Activated naive CD8-positive, alpha-beta T cell (primary cell): ENCODE measurements around the gene C3orf22.

Experiments
- H3K27ac Mint-ChIP-seq: one replicate; pipeline ENCODE4 v1.8.0; 2021; ENCODE audit warnings: mixed read lengths
- H3K27me3 Mint-ChIP-seq: one replicate; pipeline ENCODE4 v1.8.0; 2021; ENCODE audit warnings: mixed read lengths
- H3K36me3 Mint-ChIP-seq: one replicate; pipeline ENCODE4 v1.8.0; 2021; ENCODE audit warnings: mixed read lengths
- H3K4me1 Mint-ChIP-seq: one replicate; pipeline ENCODE4 v1.8.0; 2021; ENCODE audit warnings: low read depth, mixed read lengths
- H3K4me3 Mint-ChIP-seq: one replicate; pipeline ENCODE4 v1.8.0; 2021; ENCODE audit warnings: mild to moderate bottlenecking, mixed read lengths
- H3K9me3 Mint-ChIP-seq: one replicate; pipeline ENCODE4 v1.8.0; 2021; ENCODE audit warnings: low read depth, mixed read lengths

Gene C3orf22

GRCh38 chr3:126518779-126519177, 40.0 kb downstream of the C3orf22 start:
- Mint-ChIP-seq H3K9me3 (no peaks in the 10 kb centered on the region), H3K36me3 (no peaks in the 10 kb centered on the region), H3K4me3 (no peak overlapping the region), H3K27me3 (peaks cover 7% of the 10 kb centered on the region), H3K4me1 (no peaks in the 10 kb centered on the region), H3K27ac (no peak overlapping the region)

DNA sequence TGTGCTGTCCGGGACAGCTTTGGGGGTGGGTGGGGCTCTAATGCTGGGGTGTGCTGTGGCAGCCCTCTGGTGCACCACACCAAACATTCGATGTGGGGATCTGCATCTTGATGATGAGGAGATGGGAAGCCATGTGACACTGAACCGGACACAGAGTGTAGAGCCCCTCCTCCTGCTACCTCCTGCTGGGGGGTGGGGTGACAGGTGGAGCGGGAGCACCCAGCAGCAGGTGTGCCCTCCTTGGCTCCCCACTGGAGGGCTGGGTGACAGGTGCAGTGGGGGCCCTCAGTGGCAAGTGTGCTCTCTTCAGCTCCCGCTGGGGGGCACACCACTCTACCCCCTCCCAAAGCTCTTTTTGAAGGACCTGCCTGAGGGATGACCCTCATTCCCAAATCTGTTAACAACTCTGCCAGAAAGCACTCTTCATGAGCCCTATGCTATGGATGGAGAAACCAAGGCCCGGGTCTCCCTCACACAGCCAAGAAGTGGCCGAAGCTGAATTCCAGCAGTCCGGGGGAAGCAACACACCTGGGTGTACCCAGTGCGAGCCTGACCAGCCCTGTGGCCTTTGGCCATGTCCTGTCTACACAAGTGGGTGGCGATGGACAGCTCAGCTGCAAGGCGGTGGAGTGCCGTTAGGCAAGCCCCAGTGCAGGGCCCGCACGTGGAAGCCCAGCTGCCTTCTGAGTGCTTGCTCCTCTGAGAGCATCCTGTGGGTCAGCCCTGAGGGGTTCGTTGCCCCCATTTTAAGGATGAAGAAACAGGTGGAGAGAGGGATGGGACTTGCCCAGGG, 40.5 kb downstream of the C3orf22 start:
- Mint-ChIP-seq H3K27ac (no peak overlapping the region), H3K9me3 (no peaks in the 10 kb centered on the region), H3K4me1 (no peaks in the 10 kb centered on the region), H3K27me3 (peaks cover 6% of the 10 kb centered on the region), H3K36me3 (no peaks in the 10 kb centered on the region), H3K4me3 (no peak overlapping the region)

DNA sequence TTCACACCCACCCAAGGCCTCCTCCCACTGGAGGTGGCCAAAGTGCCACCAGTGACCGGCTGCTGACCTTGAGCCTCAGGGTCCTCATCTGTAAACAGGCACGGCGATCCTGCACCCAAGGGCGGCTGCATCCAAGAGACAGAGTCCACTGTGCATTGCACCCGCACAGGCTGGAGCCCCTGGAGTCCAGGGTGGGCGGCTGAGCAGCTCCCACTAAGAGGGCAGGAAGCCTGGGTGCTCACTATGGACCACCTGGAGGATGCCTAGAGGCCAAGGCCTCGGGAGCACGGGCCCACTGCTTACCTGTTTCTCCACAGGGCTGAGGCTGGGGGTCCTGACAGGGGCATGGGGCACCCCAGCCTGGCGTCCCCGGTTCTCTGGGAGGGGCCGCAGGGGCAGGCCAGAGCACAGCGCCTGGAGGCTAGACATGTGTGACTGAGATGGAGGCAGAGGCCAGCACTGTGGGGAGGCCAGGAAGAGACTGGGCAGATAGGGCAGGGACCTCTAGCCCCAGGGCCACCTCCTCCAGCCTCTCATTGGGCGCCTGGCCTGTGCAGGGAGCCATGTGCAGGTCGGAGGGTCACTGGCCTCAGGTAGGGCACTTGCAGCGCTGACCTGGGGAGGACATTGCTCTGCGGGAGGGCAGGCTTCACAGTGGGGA, 41.3 kb downstream of the C3orf22 start, which contains the start of gene UROC1:
Gene UROC1, minus strand, starts transcription at position 483 of the 661 bp plus-strand sequence. Its CDS starts 54 bp downstream, at position 429.
- no peaks in the 10 kb centered on the region for H3K4me1 Mint-ChIP-seq
- H3K4me3 Mint-ChIP-seq = no peak within 1 kb of the TSS
- H3K27ac Mint-ChIP-seq = no peak within 1 kb of the TSS
- H3K9me3 Mint-ChIP-seq = no peaks in the 10 kb centered on the region
- peaks cover 5% of the 10 kb centered on the region for H3K27me3 Mint-ChIP-seq
- H3K36me3 Mint-ChIP-seq = no peaks in the 10 kb centered on the region

DNA sequence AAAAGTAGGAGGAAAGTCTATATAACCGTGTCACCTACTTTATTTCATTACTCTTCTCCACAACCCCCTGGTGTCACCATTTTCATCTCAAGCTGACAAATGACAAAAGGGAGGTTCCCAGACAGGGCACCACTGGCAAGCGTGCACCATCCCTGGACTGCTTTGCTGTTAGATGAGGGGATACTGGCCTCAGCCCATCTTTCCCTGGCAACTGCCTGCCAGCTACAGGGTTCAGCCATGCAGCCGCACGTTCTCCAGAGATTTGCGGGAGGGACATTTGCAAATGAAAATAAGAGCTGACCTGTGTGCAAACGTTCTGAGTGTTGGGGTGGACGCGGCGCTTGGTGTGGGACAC, 41.8 kb downstream of the C3orf22 start:
- H3K4me3 Mint-ChIP-seq = no peak overlapping the region
- no peaks in the 10 kb centered on the region for H3K36me3 Mint-ChIP-seq
- H3K27me3 Mint-ChIP-seq = no peaks in the 10 kb centered on the region
- H3K27ac Mint-ChIP-seq = no peak overlapping the region
- H3K4me1 Mint-ChIP-seq = no peaks in the 10 kb centered on the region
- H3K9me3 Mint-ChIP-seq = no peaks in the 10 kb centered on the region

DNA sequence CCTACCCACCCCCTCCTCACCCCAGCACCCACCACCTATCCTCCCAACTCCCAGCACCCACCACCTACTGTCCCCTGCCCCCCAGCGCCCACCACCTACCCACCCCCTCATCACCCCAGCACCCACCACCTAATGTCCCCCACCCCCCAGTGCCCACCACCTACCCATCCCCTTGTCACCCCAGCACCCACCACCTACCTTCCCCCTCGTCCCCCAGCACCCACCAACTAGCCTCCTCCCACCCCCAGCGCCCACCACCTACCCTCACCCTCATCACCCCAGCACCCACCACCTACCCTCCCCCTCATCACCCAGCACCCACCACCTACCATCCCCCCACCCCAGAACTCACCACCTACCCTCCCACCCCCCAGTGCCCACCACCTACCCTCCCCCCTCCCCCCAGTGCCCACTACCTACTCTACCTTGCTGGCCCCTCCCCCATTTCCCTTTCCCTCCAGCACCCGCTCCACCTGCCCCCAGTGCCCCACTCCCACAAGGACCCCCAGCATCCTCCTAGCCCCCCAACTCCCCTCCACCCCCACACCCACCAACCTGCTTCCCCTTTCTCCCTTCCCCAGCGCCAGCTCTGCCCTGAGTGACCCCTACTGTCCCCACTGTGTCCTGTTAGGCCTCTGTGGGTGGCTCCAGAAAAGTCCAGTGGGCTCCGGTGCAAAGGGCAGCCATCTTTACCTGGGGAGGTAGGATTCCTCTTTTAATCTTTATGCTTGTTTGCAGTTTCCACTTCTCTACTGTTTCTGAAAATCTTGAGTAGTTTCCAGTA, 42.4 kb downstream of the C3orf22 start:
- Mint-ChIP-seq H3K27me3 (no peaks in the 10 kb centered on the region), H3K4me1 (no peaks in the 10 kb centered on the region), H3K36me3 (no peaks in the 10 kb centered on the region), H3K27ac (no peak overlapping the region), H3K4me3 (no peak overlapping the region), H3K9me3 (no peaks in the 10 kb centered on the region)

- Mint-ChIP-seq H3K27ac (no peak overlapping the region), H3K27me3 (no peaks in the 10 kb centered on the region), H3K9me3 (no peaks in the 10 kb centered on the region)
Measured at GRCh38 chr3:126515066-126515706, 43.5 kb downstream of the C3orf22 start.

GRCh38 chr3:126514161-126514560, 44.6 kb downstream of the C3orf22 start:
- H3K4me3 Mint-ChIP-seq = no peak overlapping the region
- H3K27ac Mint-ChIP-seq = no peak overlapping the region
- H3K36me3 Mint-ChIP-seq = no peaks in the 10 kb centered on the region
- no peaks in the 10 kb centered on the region for H3K4me1 Mint-ChIP-seq
- H3K27me3 Mint-ChIP-seq = no peaks in the 10 kb centered on the region
- H3K9me3 Mint-ChIP-seq = no peaks in the 10 kb centered on the region

More at GRCh38 chr3:126515066-126515706, 43.5 kb downstream of the C3orf22 start:
- Mint-ChIP-seq H3K4me1 (no peaks in the 10 kb centered on the region), H3K4me3 (no peak overlapping the region), H3K36me3 (no peaks in the 10 kb centered on the region)

DNA sequence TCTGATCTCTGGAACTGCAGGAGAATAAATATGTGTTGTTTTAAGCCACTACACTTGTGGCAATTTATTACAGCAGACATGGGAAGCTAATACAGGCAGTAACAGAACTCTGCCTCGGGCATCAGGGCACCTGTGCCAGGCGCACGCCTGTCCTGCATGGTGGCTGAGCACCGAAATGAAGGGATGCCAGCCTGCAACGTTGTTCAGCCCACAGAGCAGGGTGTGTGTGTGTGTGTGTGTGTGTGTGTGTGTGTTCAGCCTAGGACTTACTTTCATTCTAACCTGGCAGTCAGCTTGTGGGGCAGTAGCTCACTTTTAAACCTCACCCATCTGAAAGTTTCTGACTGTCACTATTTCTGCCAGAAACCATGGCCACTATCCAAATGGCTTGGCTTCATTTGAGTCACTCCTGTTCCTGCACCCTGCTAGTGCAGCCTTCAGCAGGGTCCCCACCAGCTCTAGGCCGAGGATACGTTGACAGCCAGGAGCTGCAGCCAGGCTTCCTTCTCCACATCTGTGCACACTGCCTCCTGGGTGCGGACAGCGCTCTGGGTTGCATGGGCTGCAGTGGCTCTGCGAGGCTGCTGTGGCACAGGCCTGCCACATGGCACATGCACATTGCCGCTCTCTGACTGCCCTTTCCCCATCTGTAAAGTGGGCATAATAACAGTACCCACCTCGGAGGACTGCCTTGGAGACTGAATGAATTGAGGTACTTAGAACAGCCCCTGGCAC, 45.6 kb downstream of the C3orf22 start:
- no peak overlapping the region for H3K4me3 Mint-ChIP-seq
- H3K4me1 Mint-ChIP-seq = no peaks in the 10 kb centered on the region
- no peak overlapping the region for H3K27ac Mint-ChIP-seq
- H3K36me3 Mint-ChIP-seq = no peaks in the 10 kb centered on the region
- no peaks in the 10 kb centered on the region for H3K9me3 Mint-ChIP-seq
- no peaks in the 10 kb centered on the region for H3K27me3 Mint-ChIP-seq

- no peaks in the 10 kb centered on the region for H3K9me3 Mint-ChIP-seq
- H3K36me3 Mint-ChIP-seq = no peaks in the 10 kb centered on the region
- no peak overlapping the region for H3K27ac Mint-ChIP-seq
- H3K27me3 Mint-ChIP-seq = no peaks in the 10 kb centered on the region
- no peaks in the 10 kb centered on the region for H3K4me1 Mint-ChIP-seq
- no peak overlapping the region for H3K4me3 Mint-ChIP-seq
Measured at GRCh38 chr3:126512026-126512425, 46.7 kb downstream of the C3orf22 start.

DNA sequence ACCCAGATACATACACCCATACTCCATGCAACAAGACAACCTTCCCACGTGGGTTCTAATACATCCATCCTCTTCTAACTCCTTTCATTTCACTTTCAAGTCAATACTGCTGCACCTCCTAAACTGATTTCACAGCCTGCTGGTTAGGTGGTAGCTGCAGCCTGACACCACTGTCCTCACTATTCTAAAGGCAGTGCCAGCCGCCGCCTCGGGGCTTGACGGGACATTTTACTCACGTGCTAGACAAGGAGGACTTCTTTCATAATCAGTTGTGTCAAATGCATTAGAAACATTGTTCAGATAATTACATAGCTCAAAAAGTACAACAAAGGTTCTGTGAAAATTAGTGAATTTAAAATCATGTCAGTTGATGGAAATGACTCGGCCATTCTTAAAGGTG, 47.4 kb downstream of the C3orf22 start:
- Mint-ChIP-seq H3K9me3 (no peaks in the 10 kb centered on the region), H3K36me3 (no peaks in the 10 kb centered on the region), H3K4me1 (no peaks in the 10 kb centered on the region), H3K4me3 (no peak overlapping the region), H3K27me3 (no peaks in the 10 kb centered on the region), H3K27ac (no peak overlapping the region)

DNA sequence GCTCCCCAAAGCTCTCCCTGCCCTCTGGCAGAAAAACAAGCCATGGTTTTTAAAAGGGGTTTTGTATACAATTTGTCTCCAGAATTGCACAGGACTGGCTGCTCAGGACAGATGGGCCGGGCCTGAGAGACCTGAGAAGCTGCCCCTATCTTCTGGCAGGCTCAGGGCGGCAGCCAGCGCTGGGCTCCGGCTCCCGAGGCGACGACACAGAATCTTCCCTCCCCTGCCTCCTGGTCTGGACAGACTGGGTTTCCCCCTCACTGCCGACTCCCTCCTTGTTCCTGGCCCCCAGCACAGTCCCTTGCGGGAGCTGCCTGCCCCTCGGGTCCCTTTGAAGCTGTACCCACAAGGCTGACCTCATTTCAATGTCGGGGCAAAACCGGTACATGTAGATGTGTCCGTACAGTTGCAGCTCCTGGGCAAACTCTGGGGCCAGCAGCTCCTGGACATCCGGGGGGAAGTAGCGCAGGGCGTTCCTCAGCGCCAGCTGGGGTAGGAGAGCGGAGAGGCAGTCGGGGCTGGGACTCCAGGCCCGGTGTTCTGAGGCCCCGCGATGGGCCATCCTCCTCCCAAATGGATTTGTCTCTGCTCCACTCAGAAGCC, 48.3 kb downstream of the C3orf22 start:
- Mint-ChIP-seq H3K4me1 (no peaks in the 10 kb centered on the region), H3K36me3 (no peaks in the 10 kb centered on the region), H3K9me3 (no peaks in the 10 kb centered on the region), H3K4me3 (no peak overlapping the region), H3K27me3 (no peaks in the 10 kb centered on the region), H3K27ac (no peak overlapping the region)

DNA sequence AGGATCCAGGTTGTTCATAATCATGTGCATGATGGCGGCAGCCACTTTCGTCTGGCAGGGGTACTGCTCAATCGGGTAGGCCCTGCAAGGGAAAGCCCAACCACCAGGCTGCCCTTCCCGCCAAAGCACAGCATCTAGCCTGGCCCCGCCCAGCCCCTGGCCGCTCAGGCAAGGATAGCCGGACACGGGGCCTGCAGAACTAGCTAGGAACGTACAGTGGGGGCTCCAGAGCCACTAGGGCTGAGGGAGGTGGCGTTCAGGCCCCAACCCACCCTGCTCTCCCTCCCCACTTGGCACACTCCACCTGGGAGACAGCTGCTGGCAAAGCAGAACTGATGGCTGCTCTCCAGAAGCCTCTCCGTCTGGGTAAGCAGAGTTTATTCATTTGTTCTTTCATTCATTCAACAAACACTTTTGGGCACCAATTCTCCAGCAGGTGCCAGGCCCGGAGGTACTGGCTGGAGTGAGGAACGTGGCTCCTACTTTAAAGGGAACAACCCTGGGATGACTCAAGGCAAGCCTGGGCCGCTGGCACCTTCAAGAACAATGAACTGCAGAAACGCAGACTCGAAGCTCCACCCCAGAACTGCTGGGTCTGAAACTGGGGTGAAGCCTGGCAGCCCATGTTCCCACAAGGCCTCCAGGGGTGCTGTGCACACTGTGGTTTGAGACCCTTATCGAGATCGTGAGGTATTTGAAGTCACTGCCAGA, 49.0 kb downstream of the C3orf22 start:
- Mint-ChIP-seq H3K4me3 (no peak overlapping the region), H3K9me3 (no peaks in the 10 kb centered on the region), H3K36me3 (no peaks in the 10 kb centered on the region), H3K27ac (no peak overlapping the region), H3K27me3 (no peaks in the 10 kb centered on the region), H3K4me1 (no peaks in the 10 kb centered on the region)

DNA sequence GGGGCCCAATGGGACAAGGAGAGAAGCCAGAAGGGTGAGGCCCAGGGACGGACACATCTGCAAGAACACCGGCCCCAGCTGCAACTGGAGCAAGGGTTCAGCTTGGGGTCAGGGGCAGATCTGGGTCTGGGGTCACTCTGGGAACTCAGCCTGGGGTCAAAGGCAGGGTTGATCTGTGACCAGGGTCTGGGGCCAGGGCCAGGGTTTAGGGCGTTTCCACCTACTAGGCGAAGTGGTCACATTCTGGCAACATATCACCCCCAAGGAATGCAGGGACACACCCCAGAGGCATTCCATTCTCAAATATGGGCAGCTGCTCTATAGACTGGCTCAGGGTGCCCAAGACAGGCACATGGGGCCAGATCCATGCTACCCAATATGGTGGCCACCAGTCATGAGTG, 50.2 kb downstream of the C3orf22 start:
- Mint-ChIP-seq H3K4me1 (no peaks in the 10 kb centered on the region), H3K4me3 (no peak overlapping the region), H3K9me3 (no peaks in the 10 kb centered on the region), H3K27me3 (no peaks in the 10 kb centered on the region), H3K27ac (no peak overlapping the region), H3K36me3 (no peaks in the 10 kb centered on the region)
